HG03280 (cell line): Measurements from ENCODE around the gene RACGAP1.
"Not testable (repeated sequence)": the region's sequence is repeated elsewhere in the genome, so short reads cannot be mapped to it uniquely, and the experiment has no call there.

ENCODE experiments used
- ATAC-seq: cut with Tn5 transposase; IDR thresholded peaks from one replicate; pipeline ENCODE4 v1.9.1; 2021; ENCODE audit warnings: mild to moderate bottlenecking, moderate library complexity; ENCODE audit not compliant: unreplicated experiment

The RACGAP1 gene

DNA sequence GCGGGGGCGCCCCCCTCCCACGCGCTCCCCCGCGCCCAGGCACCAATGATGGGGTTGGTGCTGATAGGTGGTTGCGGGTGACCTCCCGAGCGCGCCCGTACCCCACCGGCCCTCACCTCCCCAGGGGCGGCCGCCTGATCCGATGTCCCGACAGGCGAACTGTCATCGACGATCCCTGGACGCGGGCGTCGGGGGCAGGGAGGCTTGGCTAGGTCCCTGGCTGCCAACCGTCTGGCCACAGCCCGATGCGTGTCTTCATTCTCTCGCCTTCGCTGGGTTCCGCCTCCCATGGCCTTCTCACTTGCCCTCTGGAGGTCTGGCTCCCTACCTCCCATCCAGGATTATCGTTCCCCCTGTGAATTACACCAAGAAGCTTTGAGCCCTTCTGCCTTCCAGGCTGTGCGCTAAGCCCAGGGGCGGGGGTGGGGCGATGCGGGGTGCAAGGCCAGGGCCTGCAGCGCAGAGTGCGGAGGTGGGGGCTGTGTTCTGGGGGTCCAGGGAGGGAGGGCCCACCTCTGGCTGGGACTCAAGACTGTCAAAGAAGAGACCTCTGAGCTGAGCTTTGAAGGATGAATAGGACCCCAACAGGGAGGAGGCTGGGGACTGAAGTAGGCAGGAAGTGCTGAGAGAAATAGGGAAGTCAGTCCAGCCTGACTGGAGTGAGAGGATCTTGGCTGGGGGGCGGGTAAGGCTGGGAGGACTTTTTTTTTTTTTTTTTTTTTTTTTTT lies 7.7 kb upstream of the RACGAP1 start:
- no peak for ATAC-seq

DNA sequence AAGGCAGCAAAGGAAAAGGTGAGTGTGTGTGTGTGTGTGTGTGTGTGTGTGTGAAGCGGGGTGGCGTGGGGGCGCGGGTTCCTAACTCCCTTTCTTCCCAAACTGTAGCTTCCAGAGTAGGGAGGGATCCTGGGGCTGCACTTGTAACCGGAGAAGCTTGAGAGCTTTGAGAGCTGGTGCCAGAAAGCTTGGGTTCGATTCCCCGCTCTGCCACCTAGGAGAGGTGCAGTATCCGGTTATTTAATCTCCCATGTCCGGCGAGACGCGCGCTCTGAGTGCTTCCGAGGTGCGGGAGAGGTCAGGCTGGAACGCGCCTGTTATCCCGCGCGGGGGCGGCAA lies 7.2 kb upstream of the RACGAP1 start:
- ATAC-seq, result no peak

- not testable (repeated sequence) for ATAC-seq
Measured at GRCh38 chr12:50030449-50030848, 5.2 kb upstream of the RACGAP1 start.

- ATAC-seq, result no peak
Measured at GRCh38 chr12:50026691-50027090, 1.4 kb upstream of the RACGAP1 start.

GRCh38 chr12:50024805-50025186 lies 498 bp downstream of the RACGAP1 start:
- ATAC-seq, result peak; percentile 8

GRCh38 chr12:50024227-50024626 lies 1.1 kb downstream of the RACGAP1 start:
- ATAC-seq, result no peak

DNA sequence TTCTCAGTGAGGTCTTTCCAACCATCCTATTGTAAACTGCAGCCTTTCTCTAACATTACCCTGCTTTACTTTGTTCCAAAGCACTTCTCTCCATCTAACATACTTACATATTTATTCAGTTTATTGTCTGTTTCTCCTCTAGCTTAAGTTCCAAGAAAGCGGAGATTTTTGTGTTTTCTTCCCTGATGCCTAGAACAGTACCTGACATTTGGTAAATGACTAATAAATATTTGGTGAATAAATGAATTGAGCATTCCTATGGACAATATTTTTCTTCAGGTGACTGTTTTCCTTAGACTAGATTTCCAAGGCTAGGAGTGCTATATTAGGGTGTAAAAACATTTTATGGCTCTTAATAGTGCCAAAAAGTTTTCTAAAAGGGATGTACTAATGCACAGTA lies 2.4 kb downstream of the RACGAP1 start:
- no peak for ATAC-seq

DNA sequence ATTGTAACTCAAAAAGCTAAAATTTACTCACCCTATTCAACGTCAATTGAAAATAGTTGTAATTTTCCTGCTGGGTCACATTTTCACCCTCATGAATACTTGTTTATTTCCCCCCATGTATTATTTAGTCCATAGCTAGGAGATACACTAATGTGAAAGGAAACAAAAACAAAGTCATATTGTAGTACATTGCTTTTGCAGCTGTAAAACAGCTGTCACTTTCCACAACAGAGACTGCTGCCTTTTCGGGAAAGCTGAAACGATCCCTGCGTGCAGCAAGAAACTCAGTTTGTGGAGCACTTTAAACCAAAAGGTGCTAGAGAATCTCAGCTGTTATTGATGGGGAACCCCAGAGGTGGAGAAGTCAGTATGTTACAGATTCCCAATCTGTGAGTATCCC lies 4.3 kb downstream of the RACGAP1 start:
- no peak for ATAC-seq

DNA sequence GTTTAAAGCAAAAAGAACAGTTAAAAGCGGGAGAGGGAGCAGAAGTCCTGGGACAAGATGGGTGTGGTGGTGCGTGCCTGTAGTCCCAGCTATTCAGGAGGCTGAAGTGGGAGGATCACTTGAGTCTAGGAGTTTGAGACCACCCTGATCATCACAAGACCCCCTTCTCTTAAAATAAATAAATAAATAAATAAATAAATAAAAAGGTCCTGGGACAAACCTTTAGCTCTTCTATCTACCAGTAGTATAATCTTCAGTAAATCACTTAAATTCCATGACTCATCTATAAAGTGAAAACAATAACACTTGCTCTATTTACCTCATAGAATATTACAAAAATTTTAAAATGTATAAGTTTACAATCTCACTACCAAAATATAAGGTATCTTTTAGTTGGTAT lies 5.8 kb downstream of the RACGAP1 start:
- no peak for ATAC-seq

DNA sequence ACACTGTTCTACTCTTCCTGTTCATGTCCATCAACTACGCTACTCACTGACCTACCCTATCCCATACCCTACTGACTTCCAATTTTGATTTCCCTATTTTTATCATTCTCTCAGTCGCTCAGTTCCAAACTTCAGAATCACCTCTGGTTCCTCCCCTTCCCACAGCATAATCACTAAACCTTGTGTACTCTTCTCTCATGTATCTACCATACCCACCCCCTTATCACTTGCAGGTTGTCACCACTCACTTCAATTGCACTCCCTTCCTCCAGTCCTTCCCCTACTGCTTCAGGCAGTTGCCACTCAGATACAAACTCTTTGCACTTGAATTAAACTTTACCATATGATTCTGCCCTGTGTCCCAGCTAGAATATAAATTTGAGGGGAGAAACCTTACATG lies 6.3 kb downstream of the RACGAP1 start:
- no peak for ATAC-seq

DNA sequence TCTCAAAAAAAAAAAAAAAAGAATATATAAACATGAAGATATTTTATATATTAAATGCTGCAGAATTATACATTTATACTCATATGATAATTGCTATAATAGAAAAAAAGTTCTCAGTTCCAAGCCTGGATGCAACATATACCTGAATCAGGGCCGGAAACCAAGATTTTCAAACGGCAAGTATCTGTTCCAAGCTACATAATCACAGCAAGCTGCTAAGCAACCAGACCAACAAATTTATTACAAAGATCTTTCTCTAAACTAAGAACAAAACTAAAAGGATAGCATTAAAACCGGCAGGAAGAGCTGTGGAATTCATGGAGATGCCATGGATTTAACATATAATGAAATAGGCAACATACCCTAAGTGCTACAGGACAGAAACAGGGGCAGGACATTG lies 7.1 kb downstream of the RACGAP1 start:
- ATAC-seq, result no peak

DNA sequence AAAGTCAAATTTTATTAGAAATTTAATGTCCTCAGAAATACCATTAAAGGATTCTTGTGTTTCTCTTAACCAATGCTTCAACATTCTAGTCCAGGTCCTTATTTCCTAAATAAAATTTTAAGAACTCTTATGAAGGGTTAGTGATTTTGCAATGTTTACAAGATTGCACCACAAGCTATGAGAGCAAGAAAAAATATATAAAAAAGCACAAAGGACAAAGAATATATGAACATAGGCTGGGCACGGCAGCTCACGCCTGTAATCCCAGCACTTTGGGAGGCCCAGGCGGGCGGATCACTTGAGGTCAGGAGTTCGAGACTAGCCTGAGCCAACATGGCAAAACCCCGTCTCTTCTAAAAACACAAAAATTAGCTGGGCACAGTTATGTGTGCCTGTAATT lies 7.7 kb downstream of the RACGAP1 start:
- no peak for ATAC-seq

DNA sequence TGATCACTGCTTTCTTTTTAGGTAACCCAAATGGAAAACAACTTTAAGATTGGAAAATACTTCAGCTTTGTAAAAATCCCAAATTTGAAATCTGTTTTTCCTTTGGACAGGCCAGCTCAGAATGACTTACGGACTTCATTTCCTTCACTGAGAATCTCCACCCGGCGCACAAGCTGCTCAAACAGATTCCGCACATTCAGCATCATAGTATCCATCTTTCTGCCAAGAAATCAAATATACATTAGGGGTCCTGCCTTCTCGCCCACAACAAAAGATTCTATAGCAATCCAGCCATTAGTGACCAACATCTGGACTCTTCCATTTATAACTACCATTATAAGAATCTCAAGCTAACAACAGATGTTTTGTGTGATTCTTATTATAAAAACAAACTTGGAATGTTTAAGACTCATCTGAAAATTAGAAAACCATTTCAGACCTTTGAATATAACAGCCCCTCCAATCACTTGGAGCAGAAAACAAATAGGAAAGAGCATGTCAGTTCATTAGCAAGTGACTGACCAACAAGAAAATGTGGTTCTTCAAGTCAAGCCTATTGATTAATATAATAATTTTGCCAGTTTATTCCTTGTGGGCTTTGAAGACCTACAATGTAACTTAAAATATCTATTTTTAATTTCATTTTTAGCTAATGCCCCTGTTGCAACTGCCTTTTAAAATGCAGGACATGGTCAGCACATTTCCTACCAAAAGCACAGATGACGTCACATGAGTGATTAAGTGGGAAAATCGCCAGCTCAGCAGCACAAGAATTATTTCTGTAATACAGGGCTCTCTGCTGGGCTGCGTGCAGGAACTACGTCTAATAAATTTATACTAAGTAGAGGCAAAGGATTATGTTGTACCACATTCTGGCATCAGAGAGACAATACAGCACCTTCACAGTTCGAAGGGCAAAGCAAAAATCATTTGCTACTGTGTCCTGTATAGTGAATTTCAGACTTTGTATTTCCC lies 8.5 kb downstream of the RACGAP1 start:
- ATAC-seq, result no peak

- ATAC-seq, result no peak
Measured at GRCh38 chr12:50014342-50014741, 11.0 kb downstream of the RACGAP1 start.

DNA sequence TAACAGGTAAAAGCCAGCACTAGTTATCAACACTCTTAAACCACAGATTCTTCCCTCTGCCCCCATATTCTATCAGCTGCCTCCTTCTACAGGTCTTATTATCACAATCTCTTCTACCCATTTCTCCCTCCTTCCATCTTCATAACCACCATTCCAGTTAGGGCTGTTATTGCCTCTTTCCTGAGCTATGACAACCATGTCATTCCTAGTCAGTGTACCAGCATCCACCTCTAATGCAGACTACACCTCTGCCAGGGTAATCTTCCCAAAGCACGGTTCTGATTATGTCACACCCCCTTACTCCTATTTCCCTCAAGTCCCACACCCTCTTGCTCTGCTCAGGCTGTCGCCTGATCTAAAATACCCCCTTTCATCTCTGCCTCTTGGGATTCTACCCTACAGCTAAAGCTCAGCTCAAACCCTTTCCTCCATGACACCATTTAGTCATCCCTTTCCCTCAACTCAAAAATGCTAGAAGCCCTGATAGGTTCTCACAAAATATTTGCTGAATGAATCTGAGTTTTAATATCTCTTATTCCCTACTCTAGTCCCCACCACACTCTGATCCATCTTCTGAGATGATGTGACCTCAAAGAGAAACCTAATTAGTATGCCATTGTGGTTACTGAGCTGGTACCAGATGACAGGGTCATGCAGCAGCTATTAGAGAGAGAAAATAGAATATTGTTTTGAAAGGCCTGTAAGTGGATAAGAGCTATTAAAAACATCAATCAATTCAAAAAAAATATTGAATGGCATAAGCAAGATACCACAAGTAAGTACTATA lies 11.7 kb downstream of the RACGAP1 start:
- no peak for ATAC-seq

DNA sequence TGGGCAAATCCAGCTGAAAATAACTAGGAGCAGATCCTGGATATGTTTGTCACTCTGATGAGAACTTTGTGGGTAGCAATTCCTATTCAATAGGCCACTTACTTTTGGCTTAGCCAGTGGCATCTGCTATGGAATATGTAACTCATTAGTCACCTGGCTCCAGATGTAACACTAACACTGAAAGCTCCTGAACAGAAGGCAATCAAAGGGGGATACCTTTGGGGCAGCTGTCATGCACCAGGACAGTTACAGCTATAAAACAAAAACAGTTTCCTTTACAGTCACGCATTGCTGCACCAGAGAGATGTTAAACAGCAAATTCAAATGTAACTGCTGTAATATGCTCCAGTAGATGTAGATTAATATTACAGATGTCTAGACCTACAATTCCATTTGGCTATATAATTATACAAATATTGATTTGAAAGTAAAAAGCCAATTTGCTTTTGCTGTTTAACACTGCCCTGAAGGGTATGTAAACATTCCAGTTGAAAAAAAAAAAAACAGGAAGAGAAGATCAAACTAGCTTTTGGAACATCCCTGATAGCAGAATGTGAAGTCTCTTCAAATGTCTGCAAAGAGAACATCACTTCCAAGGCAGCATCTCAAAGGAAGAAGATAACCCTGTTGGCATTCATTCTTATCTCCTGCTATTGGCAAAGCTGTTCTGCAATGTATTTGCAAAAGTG lies 18.4 kb downstream of the RACGAP1 start:
- ATAC-seq, result no peak

GRCh38 chr12:50006280-50006679 lies 19.0 kb downstream of the RACGAP1 start:
- no peak for ATAC-seq

- no peak for ATAC-seq
Measured at GRCh38 chr12:50005175-50005574, 20.1 kb downstream of the RACGAP1 start.

GRCh38 chr12:50004696-50005095 lies 20.6 kb downstream of the RACGAP1 start:
- no peak for ATAC-seq

- no peak for ATAC-seq
Measured at GRCh38 chr12:50003595-50003994, 21.7 kb downstream of the RACGAP1 start.

DNA sequence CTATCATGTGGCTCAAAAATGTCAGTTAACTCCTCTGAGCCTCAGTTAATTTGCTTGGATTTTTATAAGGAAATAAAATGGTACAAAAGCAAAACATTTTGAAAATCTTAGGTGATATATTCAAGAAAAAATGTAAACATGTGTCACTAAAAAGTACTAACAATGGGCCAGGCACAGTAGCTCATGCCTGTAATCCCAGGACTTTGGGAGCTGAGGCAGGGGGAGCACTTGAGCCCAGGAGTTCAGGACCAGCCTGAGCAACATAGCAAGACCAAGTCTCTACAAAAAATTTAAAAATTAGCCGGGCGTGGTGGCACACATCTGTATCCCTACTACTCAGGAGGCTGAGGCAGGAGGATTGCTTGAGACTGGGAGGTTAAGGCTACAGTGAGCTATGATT lies 26.8 kb downstream of the RACGAP1 start:
- ATAC-seq, result no peak
